GM23338 (cell line): ENCODE results near the gene RNU5B-1. TPM values are rescaled to one million over a fixed set of nuclear protein-coding genes. Genes with fewer than 3 reads are reported as not detected.
A peak's percentile ranks its signal among the peaks of the same experiment; 100 is the strongest.

Source experiments
- ATAC-seq: fragments of 200-7000 bp; cut with Tn5 transposase; 3 replicates; pipeline ENCODE4 v1.9.1; 2020
- DNase-seq: peaks from one replicate; pipeline ENCODE4 v3.0.0-alpha.2; 2015; ENCODE audit warnings: low spot score
- H2AFZ ChIP-seq: fragments of 200-600 bp; sonication (generic); 2 replicates; pipeline ENCODE4 v1.8.0; 2016; ENCODE audit warnings: antibody characterized with exemption, mild to moderate bottlenecking, moderate library complexity
- H3F3A ChIP-seq: fragments of 200-600 bp; sonication (generic); replicated peaks from 2 replicates; pipeline ENCODE4 v1.8.0; 2017; ENCODE audit warnings: antibody characterized with exemption, mixed run types, low read depth
- H3K27ac ChIP-seq: fragments of 200-600 bp; sonication (generic); 2 replicates; pipeline ENCODE4 v1.6.1; 2016; ENCODE audit warnings: low read depth
- H3K27me3 ChIP-seq: fragments of 200-600 bp; sonication (generic); 2 replicates; pipeline ENCODE4 v1.8.0; 2016; ENCODE audit warnings: mild to moderate bottlenecking, mixed run types, moderate library complexity; ENCODE audit not compliant: insufficient read depth
- H3K36me3 ChIP-seq: fragments of 200-600 bp; sonication (generic); 2 replicates; pipeline ENCODE4 v1.8.0; 2016; ENCODE audit warnings: mild to moderate bottlenecking; ENCODE audit not compliant: insufficient read depth
- H3K4me1 ChIP-seq: fragments of 200-600 bp; sonication (generic); 2 replicates; pipeline ENCODE4 v1.8.0; 2016; ENCODE audit warnings: mild to moderate bottlenecking, moderate library complexity; ENCODE audit not compliant: insufficient read depth
- H3K4me2 ChIP-seq: fragments of 200-600 bp; sonication (generic); 2 replicates; pipeline ENCODE4 v1.7.1; 2017; ENCODE audit warnings: mixed run types
- H3K4me3 ChIP-seq: fragments of 200-600 bp; sonication (generic); 2 replicates; pipeline ENCODE4 v1.6.1; 2016; ENCODE audit warnings: mixed run types
- H3K79me2 ChIP-seq: fragments of 200-600 bp; sonication (generic); replicated peaks from 2 replicates; pipeline ENCODE4 v1.8.0; 2017; ENCODE audit warnings: mild to moderate bottlenecking; ENCODE audit not compliant: insufficient read depth
- H3K9me2 ChIP-seq: fragments of 200-600 bp; sonication (generic); 2 replicates; pipeline ENCODE4 v1.8.0; 2017; ENCODE audit not compliant: insufficient read depth
- H4K20me1 ChIP-seq: fragments of 200-600 bp; sonication (generic); replicated peaks from 2 replicates; pipeline ENCODE4 v1.8.0; 2017; ENCODE audit warnings: mild to moderate bottlenecking; ENCODE audit not compliant: insufficient read depth
- H3K27ac Mint-ChIP-seq: 2 replicates; pipeline ENCODE4 v1.8.0; 2020; ENCODE audit warnings: inconsistent platforms, mild to moderate bottlenecking, moderate library complexity, mixed read lengths
- H3K27me3 Mint-ChIP-seq: 3 replicates; pipeline ENCODE4 v1.8.0; 2022; ENCODE audit warnings: low read depth, mild to moderate bottlenecking, moderate library complexity, mixed read lengths, inconsistent platforms; ENCODE audit not compliant: insufficient read depth, poor library complexity
- H3K36me3 Mint-ChIP-seq: 3 replicates; pipeline ENCODE4 v1.8.0; 2021; ENCODE audit warnings: low read depth, mild to moderate bottlenecking, inconsistent platforms, moderate library complexity, mixed read lengths
- H3K4me1 Mint-ChIP-seq: 3 replicates; pipeline ENCODE4 v1.8.0; 2020; ENCODE audit warnings: mild to moderate bottlenecking, inconsistent platforms, mixed read lengths
- H3K4me3 Mint-ChIP-seq: 3 replicates; pipeline ENCODE4 v1.8.0; 2021; ENCODE audit warnings: moderate library complexity, mild to moderate bottlenecking, inconsistent platforms, mixed read lengths
- H3K9me3 Mint-ChIP-seq: 3 replicates; pipeline ENCODE4 v1.8.0; 2020; ENCODE audit warnings: moderate library complexity, mild to moderate bottlenecking, inconsistent platforms, mixed read lengths
- CREB1 ChIP-seq: fragments of 250-450 bp; sonication (Bioruptor Pico); IDR thresholded peaks from 2 replicates; pipeline ENCODE4 v1.5.0; 2020; ENCODE audit warnings: low read depth, mild to moderate bottlenecking, moderate library complexity
- EZH2phosphoT487 ChIP-seq: fragments of 200-600 bp; sonication (generic); IDR thresholded peaks from one replicate; pipeline ENCODE4 v1.8.1; 2018; ENCODE audit warnings: antibody characterized with exemption; ENCODE audit not compliant: unreplicated experiment
- JUNB ChIP-seq: IDR thresholded peaks from one replicate; pipeline ENCODE4 v1.6.1; 2016; ENCODE audit warnings: antibody characterized with exemption; ENCODE audit not compliant: unreplicated experiment
- NANOG ChIP-seq: IDR thresholded peaks from 2 replicates; pipeline ENCODE4 v1.6.1; 2016; ENCODE audit warnings: antibody characterized with exemption, borderline replicate concordance
- POLR2AphosphoS5 ChIP-seq: IDR thresholded peaks from 2 replicates; pipeline ENCODE4 v1.6.1; 2016; ENCODE audit warnings: antibody characterized with exemption, low read depth
- STAT1 ChIP-seq: IDR thresholded peaks from one replicate; pipeline ENCODE4 v1.6.1; 2016; ENCODE audit warnings: antibody characterized with exemption; ENCODE audit not compliant: unreplicated experiment
- ZNF114 ChIP-seq: fragments of 250-450 bp; sonication (Bioruptor Pico); IDR thresholded peaks from 2 replicates; pipeline ENCODE4 v1.5.0; 2020; ENCODE audit warnings: mild to moderate bottlenecking, moderate library complexity
- ZNF331 ChIP-seq: fragments of 250-450 bp; sonication (Bioruptor Pico); IDR thresholded peaks from 2 replicates; pipeline ENCODE4 v1.5.0; 2020; ENCODE audit warnings: low read depth, mild to moderate bottlenecking, moderate library complexity
- polyA plus RNA-seq: library from polyadenylated mRNA; unstranded; fragments of >200 nt; fragmentation: Nextera tagmentation; extraction: Ambion mirVana; gene quantifications from 2 replicates; pipeline ENCODE4 v1.2.1, GENCODE V29; 2016
- total RNA-seq: library from RNA; depleted of rRNA; stranded (reverse); fragments of >200 nt; shearing (Covaris generic); gene quantifications from 2 replicates; pipeline ENCODE4 v1.2.3, GENCODE V29; 2014
- TF ChIP-seq, protein P1 (sequence below), 2 experiments: fragments of 200-600 bp in 1 of 2; sonication (generic) in 1 of 2; conservative IDR thresholded peaks; 2 replicates each; pipeline versions ENCODE4 v1.5.1 to v1.6.1; 2016 to 2017; ENCODE audit warnings: antibody characterized with exemption in 2 of 2, low read depth in 2 of 2, mild to moderate bottlenecking in 2 of 2, moderate library complexity in 1 of 2
- TF ChIP-seq, protein P2 (sequence below): IDR thresholded peaks from one replicate; pipeline ENCODE4 v1.6.1; 2018; ENCODE audit warnings: antibody characterized with exemption; ENCODE audit not compliant: unreplicated experiment

Gene RNU5B-1
- total and polyA plus RNA-seq, 2 experiments from 2014 or later: not detected

DNA sequence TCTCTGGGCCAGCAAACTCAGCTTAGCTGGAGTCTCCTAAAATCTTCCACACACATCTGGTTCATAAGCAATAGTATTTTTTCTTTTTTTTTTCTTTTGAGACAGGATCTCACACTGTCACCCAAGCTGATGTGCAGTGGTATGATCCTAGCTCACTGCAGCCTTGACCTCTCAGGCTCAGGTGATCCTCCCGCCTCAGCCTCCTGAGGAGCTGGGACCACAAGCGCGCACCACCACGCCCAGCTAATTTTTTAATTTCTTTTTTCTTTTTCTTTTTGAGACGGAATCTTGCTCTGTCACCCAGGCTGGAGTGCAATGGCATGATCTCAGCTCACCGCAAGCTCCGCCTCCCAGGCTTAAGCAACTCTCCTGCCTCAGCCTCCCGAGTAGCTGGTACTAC is 34.3 kb downstream of the RNU5B-1 start (continued):
- TF ChIP-seq, protein P1, sequence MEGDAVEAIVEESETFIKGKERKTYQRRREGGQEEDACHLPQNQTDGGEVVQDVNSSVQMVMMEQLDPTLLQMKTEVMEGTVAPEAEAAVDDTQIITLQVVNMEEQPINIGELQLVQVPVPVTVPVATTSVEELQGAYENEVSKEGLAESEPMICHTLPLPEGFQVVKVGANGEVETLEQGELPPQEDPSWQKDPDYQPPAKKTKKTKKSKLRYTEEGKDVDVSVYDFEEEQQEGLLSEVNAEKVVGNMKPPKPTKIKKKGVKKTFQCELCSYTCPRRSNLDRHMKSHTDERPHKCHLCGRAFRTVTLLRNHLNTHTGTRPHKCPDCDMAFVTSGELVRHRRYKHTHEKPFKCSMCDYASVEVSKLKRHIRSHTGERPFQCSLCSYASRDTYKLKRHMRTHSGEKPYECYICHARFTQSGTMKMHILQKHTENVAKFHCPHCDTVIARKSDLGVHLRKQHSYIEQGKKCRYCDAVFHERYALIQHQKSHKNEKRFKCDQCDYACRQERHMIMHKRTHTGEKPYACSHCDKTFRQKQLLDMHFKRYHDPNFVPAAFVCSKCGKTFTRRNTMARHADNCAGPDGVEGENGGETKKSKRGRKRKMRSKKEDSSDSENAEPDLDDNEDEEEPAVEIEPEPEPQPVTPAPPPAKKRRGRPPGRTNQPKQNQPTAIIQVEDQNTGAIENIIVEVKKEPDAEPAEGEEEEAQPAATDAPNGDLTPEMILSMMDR (conservative IDR thresholded peaks at IDR 0.05; ENCODE audit: low read depth in 2 of 2): no peak
- TF ChIP-seq CREB1 (CRISPR knock-in tag): no peak
- no peak for TF ChIP-seq EZH2phosphoT487
- no peak for TF ChIP-seq ZNF114 (CRISPR knock-in tag)
- TF ChIP-seq POLR2AphosphoS5: no peak
- no peak for TF ChIP-seq STAT1
- no peak for TF ChIP-seq ZNF331
- TF ChIP-seq NANOG: no peak
- no peak for TF ChIP-seq JUNB

DNA sequence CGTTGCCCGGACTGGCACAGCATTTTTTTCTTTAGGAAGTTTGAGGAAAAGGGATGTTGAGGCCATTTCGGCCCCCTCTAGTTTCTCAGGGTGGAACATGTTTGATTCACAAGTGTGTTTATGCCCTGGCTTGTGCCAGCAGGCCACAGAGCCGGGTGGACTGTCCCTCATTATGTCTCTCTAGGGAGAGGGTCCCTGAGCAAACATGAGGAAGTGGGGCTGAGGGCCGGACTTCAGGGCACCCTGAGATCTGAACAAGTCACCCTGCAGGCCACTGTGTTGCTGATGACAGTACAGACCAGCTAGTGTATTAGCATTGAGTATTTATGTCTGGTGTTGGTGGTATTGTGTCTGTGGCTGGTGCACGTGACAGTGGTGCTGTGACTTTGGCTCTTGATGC is 34.9 kb downstream of the RNU5B-1 start:
- Histone ChIP-seq H4K20me1 (peaks cover 4% of the 10 kb centered on the region; the same call in 1 of the 2 replicates), H3K36me3 (no peaks in the 10 kb centered on the region), H3K4me2 (peak overlapping the region; percentile 65; the same call in 1 of the 2 replicates), H3K27ac (no peak overlapping the region), H3K27me3 (no peaks in the 10 kb centered on the region), H3K4me1 (peaks cover 54% of the 10 kb centered on the region), H3K79me2 (no peaks in the 10 kb centered on the region), H2AFZ (no peak overlapping the region), H3K4me3 (no peak overlapping the region), H3K9me2 (no peaks in the 10 kb centered on the region), H3F3A (peaks cover 4% of the 10 kb centered on the region; the same call in 1 of the 2 replicates)
- H3K9me3 Mint-ChIP-seq: no peaks in the 10 kb centered on the region
- H3K27me3 Mint-ChIP-seq: peaks cover 13% of the 10 kb centered on the region
- H3K27ac Mint-ChIP-seq: 0 out of 2 replicates have a peak overlapping the region, but pooled peaks have one; percentile 30
- H3K4me1 Mint-ChIP-seq: peaks cover 56% of the 10 kb centered on the region
- DNase-seq (no peak), ATAC-seq (no peak)
- peak overlapping the region; percentile 19; the same call in 1 of the 3 replicates for H3K4me3 Mint-ChIP-seq
- no peaks in the 10 kb centered on the region for H3K36me3 Mint-ChIP-seq
- TF ChIP-seq NANOG (no peak), EZH2phosphoT487 (no peak)
- TF ChIP-seq, protein P2, sequence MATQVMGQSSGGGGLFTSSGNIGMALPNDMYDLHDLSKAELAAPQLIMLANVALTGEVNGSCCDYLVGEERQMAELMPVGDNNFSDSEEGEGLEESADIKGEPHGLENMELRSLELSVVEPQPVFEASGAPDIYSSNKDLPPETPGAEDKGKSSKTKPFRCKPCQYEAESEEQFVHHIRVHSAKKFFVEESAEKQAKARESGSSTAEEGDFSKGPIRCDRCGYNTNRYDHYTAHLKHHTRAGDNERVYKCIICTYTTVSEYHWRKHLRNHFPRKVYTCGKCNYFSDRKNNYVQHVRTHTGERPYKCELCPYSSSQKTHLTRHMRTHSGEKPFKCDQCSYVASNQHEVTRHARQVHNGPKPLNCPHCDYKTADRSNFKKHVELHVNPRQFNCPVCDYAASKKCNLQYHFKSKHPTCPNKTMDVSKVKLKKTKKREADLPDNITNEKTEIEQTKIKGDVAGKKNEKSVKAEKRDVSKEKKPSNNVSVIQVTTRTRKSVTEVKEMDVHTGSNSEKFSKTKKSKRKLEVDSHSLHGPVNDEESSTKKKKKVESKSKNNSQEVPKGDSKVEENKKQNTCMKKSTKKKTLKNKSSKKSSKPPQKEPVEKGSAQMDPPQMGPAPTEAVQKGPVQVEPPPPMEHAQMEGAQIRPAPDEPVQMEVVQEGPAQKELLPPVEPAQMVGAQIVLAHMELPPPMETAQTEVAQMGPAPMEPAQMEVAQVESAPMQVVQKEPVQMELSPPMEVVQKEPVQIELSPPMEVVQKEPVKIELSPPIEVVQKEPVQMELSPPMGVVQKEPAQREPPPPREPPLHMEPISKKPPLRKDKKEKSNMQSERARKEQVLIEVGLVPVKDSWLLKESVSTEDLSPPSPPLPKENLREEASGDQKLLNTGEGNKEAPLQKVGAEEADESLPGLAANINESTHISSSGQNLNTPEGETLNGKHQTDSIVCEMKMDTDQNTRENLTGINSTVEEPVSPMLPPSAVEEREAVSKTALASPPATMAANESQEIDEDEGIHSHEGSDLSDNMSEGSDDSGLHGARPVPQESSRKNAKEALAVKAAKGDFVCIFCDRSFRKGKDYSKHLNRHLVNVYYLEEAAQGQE: no peak
